Cardiac muscle cell (in vitro differentiated cells and primary cell): Measurements from ENCODE around the gene CPN1. TPM values are rescaled to one million over a fixed set of nuclear protein-coding genes. Genes with fewer than 3 reads are reported as not detected.

Experiments
- DNase-seq, 2 donors: peaks; one replicate each; pipeline versions ENCODE4 v3.0.0 to v3.0.0-alpha.2; 2010 to 2017; ENCODE audit warnings: low read depth in 1 of 2, low spot score in 1 of 2
- H3K27ac ChIP-seq: fragments of 200-600 bp; sonication (generic); 2 replicates; pipeline ENCODE4 v1.5.1; 2016
- H3K27me3 ChIP-seq: fragments of 200-600 bp; sonication (generic); 2 replicates; pipeline ENCODE4 v1.6.0; 2016; ENCODE audit warnings: control low read depth
- H3K36me3 ChIP-seq: fragments of 200-600 bp; sonication (generic); 2 replicates; pipeline ENCODE4 v1.5.1; 2016; ENCODE audit warnings: control low read depth
- H3K4me1 ChIP-seq: fragments of 200-600 bp; sonication (generic); 2 replicates; pipeline ENCODE4 v1.8.1; 2017; ENCODE audit warnings: low read depth, mild to moderate bottlenecking, mixed run types
- H3K4me3 ChIP-seq: fragments of 200-600 bp; sonication (generic); 2 replicates; pipeline ENCODE4 v1.5.1; 2016; ENCODE audit warnings: mild to moderate bottlenecking
- H3K9me3 ChIP-seq: fragments of 200-600 bp; sonication (generic); 2 replicates; pipeline ENCODE4 v1.5.1; 2017; ENCODE audit warnings: low read depth, mild to moderate bottlenecking, control low read depth
- CTCF ChIP-seq: IDR thresholded peaks from 2 replicates; pipeline ENCODE4 v1.5.1; 2012; ENCODE audit warnings: low read depth, mild to moderate bottlenecking, low read length
- polyA plus RNA-seq: library from polyadenylated mRNA; unstranded; fragments of >200 nt; fragmentation: Nextera tagmentation; extraction: Ambion mirVana; gene quantifications from 2 replicates; pipeline ENCODE4 v1.2.1, GENCODE V29; 2016
- total RNA-seq: library from RNA; depleted of rRNA; stranded (reverse); fragments of >200 nt; gene quantifications from 2 replicates; pipeline ENCODE4 v1.2.3, GENCODE V29; 2016

CPN1 gene
- total and polyA plus RNA-seq, 2 experiments from 2014 or later: not detected

DNA sequence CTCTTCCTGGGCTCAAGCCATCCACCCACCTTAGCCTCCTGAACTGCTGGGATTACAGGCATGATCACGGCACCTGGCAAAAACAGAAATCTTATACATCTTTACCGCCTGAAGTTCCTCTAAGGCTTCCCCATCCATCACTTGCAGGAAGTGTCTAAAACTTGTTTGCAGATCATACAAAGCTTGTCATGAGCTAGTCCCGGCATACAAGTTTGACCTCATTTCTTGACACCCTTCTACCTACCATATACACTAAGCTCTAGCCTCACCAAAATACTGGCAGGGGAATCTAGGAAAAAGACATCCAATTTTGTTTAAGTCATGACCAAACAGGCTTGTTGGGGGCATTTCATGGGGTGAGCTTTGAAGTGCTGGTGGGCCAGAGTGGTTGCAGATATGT lies 86.4 kb downstream of the CPN1 start:
- no peak overlapping the region for H3K4me3 ChIP-seq
- no peaks in the 10 kb centered on the region for H3K9me3 ChIP-seq
- H3K27me3 ChIP-seq: no peaks in the 10 kb centered on the region
- no peak for DNase-seq
- TF ChIP-seq CTCF: no peak
- H3K4me1 ChIP-seq: peaks cover 32% of the 10 kb centered on the region
- no peaks in the 10 kb centered on the region for H3K36me3 ChIP-seq
- peak overlapping the region; percentile 66 for H3K27ac ChIP-seq

DNA sequence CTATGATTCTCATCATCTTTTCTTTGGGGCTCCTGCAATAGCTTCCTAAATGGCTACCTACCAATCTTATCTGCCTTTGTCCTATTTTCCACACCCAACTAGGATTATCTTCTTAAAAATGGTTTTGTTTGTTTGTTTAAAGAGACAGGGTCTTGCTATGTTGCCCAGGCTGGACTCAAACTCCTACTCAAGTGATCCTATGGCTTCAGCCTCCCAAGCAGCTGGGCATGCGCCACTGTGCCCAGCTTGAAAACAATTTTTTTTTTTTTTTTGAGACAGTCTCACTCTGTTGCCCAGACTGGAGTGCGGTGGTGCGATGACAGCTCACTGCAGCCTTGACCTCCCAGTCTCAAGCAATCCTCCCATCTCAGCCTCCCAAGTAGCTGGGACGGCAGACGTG lies 86.9 kb downstream of the CPN1 start:
- Histone ChIP-seq H3K27me3 (no peaks in the 10 kb centered on the region), H3K27ac (no peak overlapping the region), H3K4me3 (no peak overlapping the region), H3K4me1 (peaks cover 27% of the 10 kb centered on the region), H3K9me3 (no peaks in the 10 kb centered on the region), H3K36me3 (no peaks in the 10 kb centered on the region)
- no peak for TF ChIP-seq CTCF
- DNase-seq: no peak

- H3K4me3 ChIP-seq: no peak overlapping the region
- no peaks in the 10 kb centered on the region for H3K36me3 ChIP-seq
- H3K9me3 ChIP-seq: no peaks in the 10 kb centered on the region
- TF ChIP-seq CTCF: no peak
- peaks cover 19% of the 10 kb centered on the region for H3K4me1 ChIP-seq
- H3K27ac ChIP-seq: no peak overlapping the region
- peak in 1 of 2 donors; percentile 94 for DNase-seq
- H3K27me3 ChIP-seq: no peaks in the 10 kb centered on the region
These were observed 87.7 kb downstream of the CPN1 start for GRCh38 chr10:99993701-99994689.

Other genes starting within 250 kb of the CPN1 start
- 13.1 and 22.9 TPM in 2 replicates for gene DNMBP, start 71.9 kb downstream of the CPN1 start, total RNA-seq
- gene DNMBP, start 71.9 kb downstream of the CPN1 start, polyA plus RNA-seq: 13.6 and 21.9 TPM in 2 replicates
- gene ERLIN1, start 104.2 kb upstream of the CPN1 start, total RNA-seq: 7.9 and 12.9 TPM in 2 replicates
- 14.5 and 15.4 TPM in 2 replicates for gene ERLIN1, start 104.2 kb upstream of the CPN1 start, polyA plus RNA-seq
- gene CHUK, start 147.7 kb upstream of the CPN1 start, total RNA-seq: 5.7 and 6.0 TPM in 2 replicates
- 5.6 and 11.0 TPM in 2 replicates for gene CHUK, start 147.7 kb upstream of the CPN1 start, polyA plus RNA-seq
- gene CWF19L1, start 185.8 kb upstream of the CPN1 start, total RNA-seq: 14.3 and 14.4 TPM in 2 replicates
- gene CWF19L1, start 185.8 kb upstream of the CPN1 start, polyA plus RNA-seq: 16.0 and 17.7 TPM in 2 replicates
- 14.7 and 22.1 TPM in 2 replicates for gene BLOC1S2, start 204.8 kb upstream of the CPN1 start, total RNA-seq
- gene BLOC1S2, start 204.8 kb upstream of the CPN1 start, polyA plus RNA-seq: 32.5 and 52.0 TPM in 2 replicates
- gene PKD2L1, start 248.4 kb upstream of the CPN1 start, total RNA-seq: not detected in 2 replicates
- gene PKD2L1, start 248.4 kb upstream of the CPN1 start, polyA plus RNA-seq: not detected in 2 replicates